SH-SY5Y (cell line): Measurements from ENCODE around the gene RBMS3.

Source experiments
- GATA2 ChIP-seq: IDR thresholded peaks from 2 replicates; pipeline ENCODE4 v1.6.1; 2011; ENCODE audit warnings: mild to moderate bottlenecking, low read depth, low read length
- GATA3 ChIP-seq: IDR thresholded peaks from 2 replicates; pipeline ENCODE4 v1.6.1; 2011; ENCODE audit warnings: low read depth, mild to moderate bottlenecking, low read length, moderate library complexity

RBMS3 gene

GRCh38 chr3:29506502-29506901 lies 225.6 kb downstream of the RBMS3 start:
- TF ChIP-seq GATA2: no peak
- TF ChIP-seq GATA3: no peak

- no peak for TF ChIP-seq GATA2
- no peak for TF ChIP-seq GATA3
Measured at GRCh38 chr3:29511701-29512100, 230.8 kb downstream of the RBMS3 start.

- no peak for TF ChIP-seq GATA2
- no peak for TF ChIP-seq GATA3
Measured at GRCh38 chr3:29512641-29513040, 231.8 kb downstream of the RBMS3 start.

GRCh38 chr3:29513236-29513635 lies 232.4 kb downstream of the RBMS3 start:
- no peak for TF ChIP-seq GATA2
- TF ChIP-seq GATA3: no peak

GRCh38 chr3:29514170-29514569 lies 233.3 kb downstream of the RBMS3 start:
- TF ChIP-seq GATA2 (no peak), GATA3 (no peak)

- TF ChIP-seq GATA3: no peak
- TF ChIP-seq GATA2: no peak
Measured at GRCh38 chr3:29514912-29515311, 234.0 kb downstream of the RBMS3 start.

- TF ChIP-seq GATA2 (no peak), GATA3 (no peak)
Measured at GRCh38 chr3:29515451-29515850, 234.6 kb downstream of the RBMS3 start.

GRCh38 chr3:29516164-29516563 lies 235.3 kb downstream of the RBMS3 start:
- no peak for TF ChIP-seq GATA2
- TF ChIP-seq GATA3: no peak

- no peak for TF ChIP-seq GATA3
- TF ChIP-seq GATA2: no peak
Measured at GRCh38 chr3:29520764-29521163, 239.9 kb downstream of the RBMS3 start.

GRCh38 chr3:29521293-29521692 lies 240.4 kb downstream of the RBMS3 start:
- TF ChIP-seq GATA2 (no peak), GATA3 (no peak)

- no peak for TF ChIP-seq GATA2
Measured at GRCh38 chr3:29521751-29522150, 240.9 kb downstream of the RBMS3 start.

GRCh38 chr3:29525254-29525881 lies 244.5 kb downstream of the RBMS3 start:
- TF ChIP-seq GATA3: no peak
- TF ChIP-seq GATA2: no peak

- no peak for TF ChIP-seq GATA2
- TF ChIP-seq GATA3: no peak
Measured at GRCh38 chr3:29527246-29527645, 246.4 kb downstream of the RBMS3 start.

- no peak for TF ChIP-seq GATA3
Measured at GRCh38 chr3:29531644-29532043, 250.8 kb downstream of the RBMS3 start.

GRCh38 chr3:29532473-29532872 lies 251.6 kb downstream of the RBMS3 start:
- TF ChIP-seq GATA2 (no peak), GATA3 (no peak)

- TF ChIP-seq GATA2: no peak
- no peak for TF ChIP-seq GATA3
Measured at GRCh38 chr3:29534006-29534405, 253.1 kb downstream of the RBMS3 start.
